CD4-positive, CD25-positive, alpha-beta regulatory T cell (primary cell): Measurements from ENCODE around the gene SRP9. TPM values are rescaled to one million over a fixed set of nuclear protein-coding genes. Genes with fewer than 3 reads are reported as not detected.

Experiments used
- ATAC-seq, 2 donors: fragments of 150-1000 bp; cut with Tn5 transposase; one replicate each; pipeline ENCODE4 v1.10.0; 2021; ENCODE audit warnings: low read depth in 2 of 2, moderate number of reproducible peaks in 2 of 2, moderate library complexity in 1 of 2
- DNase-seq, 3 donors: peaks; one replicate each; pipeline versions ENCODE4 v3.0.0 to v3.0.0-alpha.2; 2012 to 2022; ENCODE audit warnings: mixed read lengths in 1 of 3
- H3K27ac ChIP-seq: one replicate; pipeline ENCODE4 v1.7.0; 2013; ENCODE audit warnings: mild to moderate bottlenecking, low read length; ENCODE audit not compliant: insufficient read depth, poor library complexity, severe bottlenecking
- H3K27me3 ChIP-seq: one replicate; pipeline ENCODE4 v1.7.0; 2013; ENCODE audit warnings: low read length; ENCODE audit not compliant: control insufficient read depth, insufficient read depth
- H3K36me3 ChIP-seq: one replicate; pipeline ENCODE4 v1.7.0; 2013; ENCODE audit warnings: mild to moderate bottlenecking, low read length, moderate library complexity; ENCODE audit not compliant: control insufficient read depth, insufficient read depth
- H3K4me1 ChIP-seq: 2 replicates; pipeline ENCODE4 v1.7.0; 2013; ENCODE audit warnings: mild to moderate bottlenecking, low read length; ENCODE audit not compliant: insufficient read depth, control insufficient read depth, poor library complexity, severe bottlenecking
- H3K4me3 ChIP-seq: one replicate; pipeline ENCODE4 v1.7.0; 2013; ENCODE audit warnings: low read depth, mild to moderate bottlenecking, low read length, moderate library complexity
- H3K9me3 ChIP-seq, 2 experiments: 1 replicate in 1 of 2; 2 replicates in 1 of 2; pipeline ENCODE4 v1.7.0; 2013; ENCODE audit warnings: low read length in 2 of 2, mild to moderate bottlenecking in 1 of 2, moderate library complexity in 1 of 2; ENCODE audit not compliant: control insufficient read depth in 2 of 2
- H3K27ac Mint-ChIP-seq, 3 donors: one replicate each; pipeline ENCODE4 v1.8.0; 2020 to 2022; ENCODE audit warnings: mild to moderate bottlenecking in 3 of 3, mixed read lengths in 3 of 3, moderate library complexity in 2 of 3
- H3K27me3 Mint-ChIP-seq: one replicate; pipeline ENCODE4 v1.8.0; 2022; ENCODE audit warnings: mild to moderate bottlenecking, mixed read lengths
- H3K36me3 Mint-ChIP-seq: one replicate; pipeline ENCODE4 v1.8.0; 2020; ENCODE audit warnings: mixed read lengths
- H3K4me1 Mint-ChIP-seq, 4 donors: one replicate each; pipeline ENCODE4 v1.8.0; 2020 to 2022; ENCODE audit warnings: mixed read lengths in 4 of 4, mild to moderate bottlenecking in 1 of 4
- H3K4me3 Mint-ChIP-seq, 4 donors: one replicate each; pipeline ENCODE4 v1.8.0; 2020 to 2022; ENCODE audit warnings: mild to moderate bottlenecking in 4 of 4, mixed read lengths in 4 of 4, moderate library complexity in 3 of 4
- H3K9me3 Mint-ChIP-seq, 7 donors: one replicate each; pipeline ENCODE4 v1.8.0; 2020 to 2022; ENCODE audit warnings: mixed read lengths in 7 of 7, mild to moderate bottlenecking in 3 of 7, moderate library complexity in 2 of 7
- polyA plus RNA-seq, 4 donors: library from polyadenylated mRNA; unstranded; fragments of 300-500 nt; fragmentation: Illumina TruSeq; gene quantifications; one replicate each; pipeline ENCODE4 v1.2.3, GENCODE V29; 2021
- total RNA-seq: library from RNA; stranded (reverse); gene quantifications from one replicate; pipeline ENCODE4 v1.2.3, GENCODE V29; 2022

The SRP9 gene
- total and polyA plus RNA-seq, 5 donors from 2014 or later = 76.7 to 367 (median 340) TPM

DNA sequence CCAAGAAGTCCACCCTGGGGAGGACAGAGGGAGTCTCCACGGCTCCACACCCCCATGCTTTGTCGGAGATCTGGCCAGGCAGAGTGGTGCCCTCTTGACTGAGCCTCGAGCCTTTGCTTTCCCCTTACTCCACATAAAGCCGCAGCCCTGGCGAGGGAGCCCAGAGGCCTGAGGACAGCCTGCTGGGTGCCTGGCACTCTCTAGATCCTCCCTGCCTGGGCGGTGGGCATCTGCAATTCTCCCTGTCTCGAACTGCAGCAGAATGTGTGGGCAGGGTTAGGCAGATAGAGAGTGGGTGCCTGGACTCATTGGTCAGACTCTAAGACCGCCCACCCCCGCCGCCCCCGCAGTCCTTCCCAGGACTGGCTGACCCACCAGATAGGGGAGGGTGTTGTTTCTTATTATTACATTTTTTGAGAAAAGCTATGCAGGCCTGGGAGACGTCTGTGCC is 46.2 kb downstream of the SRP9 start:
- Histone ChIP-seq H3K4me3 (no peak overlapping the region), H3K27me3 (peaks cover 3% of the 10 kb centered on the region), H3K9me3 (no peaks in the 10 kb centered on the region), H3K4me1 (no peaks in the 10 kb centered on the region), H3K27ac (no peak overlapping the region), H3K36me3 (no peaks in the 10 kb centered on the region)
- Mint-ChIP-seq H3K27ac (no peak overlapping the region), H3K9me3 (no peaks in the 10 kb centered on the region), H3K4me1 (no peaks in the 10 kb centered on the region), H3K36me3 (no peaks in the 10 kb centered on the region), H3K4me3 (no peak overlapping the region), H3K27me3 (peaks cover 4% of the 10 kb centered on the region)
- DNase-seq (no peak), ATAC-seq (no peak)

DNA sequence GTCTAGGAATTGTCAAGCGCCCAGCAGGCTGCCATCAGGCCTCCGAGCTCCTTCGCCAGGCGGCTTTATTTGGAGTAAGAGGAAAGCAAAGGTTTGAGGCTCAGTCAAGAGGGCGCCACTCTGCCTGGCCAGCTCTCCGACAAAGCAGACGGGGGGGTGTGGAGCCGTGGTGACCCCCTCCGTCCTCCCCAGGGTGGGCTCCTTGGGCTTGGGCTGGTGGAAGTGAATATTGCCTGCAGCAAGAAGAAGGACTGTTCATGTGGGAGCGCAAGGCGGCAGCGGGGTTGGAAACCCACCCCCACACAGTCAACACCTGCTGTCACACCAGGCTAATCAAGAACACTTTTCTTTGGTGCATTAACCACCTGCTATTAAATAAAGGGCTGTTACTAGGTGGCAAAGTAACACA is 46.9 kb downstream of the SRP9 start:
- H3K4me1 Mint-ChIP-seq = no peaks in the 10 kb centered on the region
- H3K4me3 Mint-ChIP-seq = no peak overlapping the region
- Histone ChIP-seq H3K4me1 (no peaks in the 10 kb centered on the region), H3K27me3 (peaks cover 3% of the 10 kb centered on the region), H3K9me3 (no peaks in the 10 kb centered on the region), H3K36me3 (no peaks in the 10 kb centered on the region), H3K27ac (no peak overlapping the region), H3K4me3 (no peak overlapping the region)
- peaks cover 4% of the 10 kb centered on the region for H3K27me3 Mint-ChIP-seq
- ATAC-seq (no peak), DNase-seq (no peak)
- H3K9me3 Mint-ChIP-seq = no peaks in the 10 kb centered on the region
- H3K36me3 Mint-ChIP-seq = no peaks in the 10 kb centered on the region
- no peak overlapping the region for H3K27ac Mint-ChIP-seq

DNA sequence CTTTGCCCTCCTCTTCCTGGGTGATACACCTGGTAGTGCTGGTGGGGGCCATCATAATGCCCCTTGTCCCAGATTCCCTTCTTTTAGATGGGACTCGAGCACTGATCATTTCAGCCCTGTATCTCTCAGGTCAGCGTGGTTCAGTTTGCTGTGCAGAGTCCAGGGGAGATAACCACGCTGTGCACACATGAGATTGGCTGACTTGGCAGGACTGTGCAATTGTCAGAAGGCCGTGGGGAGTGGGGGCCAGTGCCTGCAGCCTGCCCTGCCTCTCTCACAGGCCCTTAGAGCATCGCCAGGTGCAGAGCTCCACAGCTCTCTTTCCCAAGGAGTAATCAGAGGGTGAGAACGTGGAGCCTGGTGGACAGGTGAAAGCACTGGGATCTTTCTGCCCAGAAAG is 47.5 kb downstream of the SRP9 start:
- H3K36me3 ChIP-seq = no peaks in the 10 kb centered on the region
- no peak overlapping the region for H3K27ac Mint-ChIP-seq
- DNase-seq (no peak), ATAC-seq (no peak)
- no peaks in the 10 kb centered on the region for H3K4me1 ChIP-seq
- H3K27me3 ChIP-seq = peaks cover 3% of the 10 kb centered on the region
- H3K4me3 ChIP-seq = no peak overlapping the region
- no peaks in the 10 kb centered on the region for H3K36me3 Mint-ChIP-seq
- H3K27ac ChIP-seq = no peak overlapping the region
- no peak overlapping the region for H3K4me3 Mint-ChIP-seq
- no peaks in the 10 kb centered on the region for H3K9me3 Mint-ChIP-seq
- H3K27me3 Mint-ChIP-seq = peaks cover 4% of the 10 kb centered on the region
- H3K4me1 Mint-ChIP-seq = no peaks in the 10 kb centered on the region
- no peaks in the 10 kb centered on the region for H3K9me3 ChIP-seq

DNA sequence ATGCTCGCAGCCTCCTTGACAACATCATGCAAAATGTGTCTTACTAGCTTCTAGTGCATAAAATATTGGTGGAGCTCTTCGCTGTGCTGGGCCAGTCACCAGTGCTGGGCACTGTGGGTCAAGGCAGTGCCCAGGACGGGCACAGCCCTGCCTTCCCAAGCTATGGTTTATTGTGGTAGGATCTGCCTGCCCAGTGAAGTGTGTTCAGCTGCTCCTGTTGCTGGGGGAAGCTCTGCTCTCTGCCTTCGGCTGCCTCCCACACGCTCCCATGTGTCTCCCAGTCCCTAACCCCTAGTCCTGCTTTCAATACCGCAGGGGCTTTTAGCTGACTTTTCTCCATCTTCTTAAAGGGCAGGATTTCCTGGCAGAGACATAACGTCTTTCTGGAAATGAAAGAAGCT is 48.0 kb downstream of the SRP9 start:
- H3K4me3 Mint-ChIP-seq = no peak overlapping the region
- Histone ChIP-seq H3K27me3 (peaks cover 3% of the 10 kb centered on the region), H3K4me3 (no peak overlapping the region), H3K9me3 (no peaks in the 10 kb centered on the region), H3K27ac (no peak overlapping the region), H3K36me3 (no peaks in the 10 kb centered on the region), H3K4me1 (no peaks in the 10 kb centered on the region)
- H3K4me1 Mint-ChIP-seq = no peaks in the 10 kb centered on the region
- H3K27ac Mint-ChIP-seq = no peak overlapping the region
- peaks cover 4% of the 10 kb centered on the region for H3K27me3 Mint-ChIP-seq
- no peaks in the 10 kb centered on the region for H3K36me3 Mint-ChIP-seq
- ATAC-seq = no peak
- DNase-seq = no peak
- no peaks in the 10 kb centered on the region for H3K9me3 Mint-ChIP-seq

DNA sequence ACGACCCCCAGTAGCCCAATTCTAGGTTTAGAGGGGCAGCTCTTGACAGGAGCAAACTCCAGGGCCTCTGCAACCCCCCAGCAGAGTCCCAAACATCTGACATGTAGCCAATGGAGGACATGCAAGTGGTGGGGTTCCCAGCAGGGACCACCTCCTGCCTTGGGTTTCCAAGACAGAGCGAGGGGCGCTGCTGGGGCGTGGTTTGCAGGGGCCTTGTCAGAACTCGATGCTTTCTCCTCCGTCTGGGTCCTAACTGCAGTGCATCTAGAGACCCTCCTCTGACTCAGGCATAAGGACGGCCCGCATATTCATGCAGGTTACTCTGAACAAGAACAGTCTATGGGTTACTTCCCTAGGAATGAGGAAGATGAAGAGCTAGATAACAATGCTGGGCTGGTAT is 49.5 kb downstream of the SRP9 start:
- Mint-ChIP-seq H3K4me1 (peaks cover 0 to 4% (median 0%) of the 10 kb centered on the region in 4 donors), H3K27ac (no peak overlapping the region), H3K36me3 (no peaks in the 10 kb centered on the region), H3K4me3 (no peak overlapping the region), H3K27me3 (peaks cover 4% of the 10 kb centered on the region), H3K9me3 (no peaks in the 10 kb centered on the region)
- no peak overlapping the region for H3K4me3 ChIP-seq
- H3K4me1 ChIP-seq = no peaks in the 10 kb centered on the region
- no peak for DNase-seq
- H3K9me3 ChIP-seq = no peaks in the 10 kb centered on the region
- H3K27me3 ChIP-seq = peaks cover 3% of the 10 kb centered on the region
- H3K27ac ChIP-seq = no peak overlapping the region
- H3K36me3 ChIP-seq = no peaks in the 10 kb centered on the region
- no peak for ATAC-seq

DNA sequence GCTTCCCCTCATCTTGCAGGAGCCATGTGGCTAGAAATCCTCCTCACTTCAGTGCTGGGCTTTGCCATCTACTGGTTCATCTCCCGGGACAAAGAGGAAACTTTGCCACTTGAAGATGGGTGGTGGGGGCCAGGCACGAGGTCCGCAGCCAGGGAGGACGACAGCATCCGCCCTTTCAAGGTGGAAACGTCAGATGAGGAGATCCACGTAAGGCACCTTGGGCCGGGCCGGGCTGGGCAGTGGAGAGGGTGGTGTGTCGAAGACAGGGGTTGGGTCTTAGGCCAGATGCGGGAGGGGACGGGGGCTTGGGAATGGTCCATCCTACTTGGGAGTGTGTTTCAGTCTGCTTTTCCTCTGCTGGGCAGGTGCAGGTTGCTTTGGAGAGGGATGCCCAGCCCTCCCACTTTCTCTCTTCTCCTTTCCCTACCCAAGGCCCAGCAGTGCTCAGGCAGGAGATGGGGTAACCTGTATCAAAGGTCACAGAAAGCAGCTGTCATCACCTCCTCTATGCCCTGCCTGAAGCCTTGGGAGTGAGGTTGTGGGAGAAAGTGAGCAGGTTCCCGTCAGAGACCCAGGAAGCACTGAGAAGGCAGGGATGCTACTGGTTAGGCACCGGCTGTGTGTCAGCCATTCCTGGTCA is 51.2 kb downstream of the SRP9 start:
- Histone ChIP-seq H3K4me1 (no peaks in the 10 kb centered on the region), H3K27me3 (no peaks in the 10 kb centered on the region), H3K36me3 (no peaks in the 10 kb centered on the region), H3K4me3 (no peak overlapping the region), H3K27ac (no peak overlapping the region), H3K9me3 (no peaks in the 10 kb centered on the region)
- DNase-seq (no peak), ATAC-seq (no peak)
- Mint-ChIP-seq H3K4me3 (no peak overlapping the region), H3K27ac (peak overlapping the region in 1 of 3 donors; percentile 38), H3K36me3 (no peaks in the 10 kb centered on the region), H3K4me1 (peaks cover 0 to 4% (median 0%) of the 10 kb centered on the region in 4 donors), H3K9me3 (no peaks in the 10 kb centered on the region), H3K27me3 (peaks cover 4% of the 10 kb centered on the region)

DNA sequence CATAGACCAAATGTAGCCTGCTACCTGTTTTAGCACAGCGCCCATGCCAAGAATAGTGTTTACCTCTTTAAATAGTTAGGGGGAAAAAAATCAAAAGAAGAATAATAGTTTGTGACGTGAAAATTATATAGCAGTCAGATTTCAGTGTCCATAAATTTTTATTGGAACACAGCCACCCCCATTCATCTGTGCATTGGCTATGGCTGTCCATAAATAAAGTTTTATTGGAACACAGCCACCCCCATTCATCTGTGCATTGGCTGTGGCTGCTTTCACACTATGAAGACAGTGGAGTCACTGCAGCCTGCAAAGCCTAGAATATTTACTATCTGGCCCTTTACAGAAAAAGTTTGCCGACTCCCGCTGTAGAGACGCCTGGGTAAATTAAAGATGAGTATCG is 53.2 kb downstream of the SRP9 start:
- Mint-ChIP-seq H3K36me3 (no peaks in the 10 kb centered on the region), H3K4me1 (peaks cover 0 to 8% (median 0%) of the 10 kb centered on the region in 4 donors), H3K4me3 (no peak overlapping the region), H3K27ac (no peak overlapping the region), H3K27me3 (no peaks in the 10 kb centered on the region), H3K9me3 (no peaks in the 10 kb centered on the region)
- H3K27ac ChIP-seq = no peak overlapping the region
- H3K4me1 ChIP-seq = no peaks in the 10 kb centered on the region
- no peaks in the 10 kb centered on the region for H3K27me3 ChIP-seq
- ATAC-seq = no peak
- no peak overlapping the region for H3K4me3 ChIP-seq
- no peak for DNase-seq
- H3K9me3 ChIP-seq = no peaks in the 10 kb centered on the region
- no peaks in the 10 kb centered on the region for H3K36me3 ChIP-seq
